Stimulated activated CD8-positive, alpha-beta memory T cell treated with anti-CD3 and anti-CD28 coated beads, Interleukin-15, amount 100 ng/mL, for 1 hour (primary cell): Measurements from ENCODE around the gene VASP.
A peak's percentile ranks its signal among the peaks of the same experiment; 100 is the strongest.

ENCODE experiments used
- DNase-seq: peaks from one replicate; pipeline ENCODE4 v3.0.0-alpha.2; 2020; ENCODE audit warnings: low read depth

VASP gene

GRCh38 chr19:45473682-45474605 is 33.3 kb upstream of the VASP start:
- no peak for DNase-seq

GRCh38 chr19:45474606-45475521 is 32.4 kb upstream of the VASP start:
- no peak for DNase-seq

GRCh38 chr19:45475537-45476291 is 31.6 kb upstream of the VASP start:
- DNase-seq: no peak

- DNase-seq: no peak
Observed at GRCh38 chr19:45476304-45476703, 31.0 kb upstream of the VASP start.

DNA sequence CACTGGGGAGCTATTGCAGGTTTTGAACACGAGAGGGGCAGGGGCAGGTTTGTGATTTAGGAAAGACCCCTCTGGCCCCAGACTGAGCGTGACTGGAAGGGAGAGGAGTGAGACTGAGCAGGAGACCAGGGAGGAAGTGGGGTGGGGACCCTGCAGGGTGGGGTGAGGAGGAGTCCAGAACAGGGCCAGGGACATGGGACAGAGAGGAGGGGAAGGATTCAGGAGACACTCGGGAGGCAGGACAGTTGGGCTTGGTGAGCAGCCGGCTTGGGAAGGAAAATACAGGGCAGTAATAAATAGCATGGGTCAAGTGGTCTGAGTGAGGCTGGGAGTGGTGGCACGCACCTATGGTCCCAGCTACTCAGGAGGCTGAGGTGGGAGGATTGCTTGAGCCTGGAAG is 30.1 kb upstream of the VASP start:
- DNase-seq: no peak

DNA sequence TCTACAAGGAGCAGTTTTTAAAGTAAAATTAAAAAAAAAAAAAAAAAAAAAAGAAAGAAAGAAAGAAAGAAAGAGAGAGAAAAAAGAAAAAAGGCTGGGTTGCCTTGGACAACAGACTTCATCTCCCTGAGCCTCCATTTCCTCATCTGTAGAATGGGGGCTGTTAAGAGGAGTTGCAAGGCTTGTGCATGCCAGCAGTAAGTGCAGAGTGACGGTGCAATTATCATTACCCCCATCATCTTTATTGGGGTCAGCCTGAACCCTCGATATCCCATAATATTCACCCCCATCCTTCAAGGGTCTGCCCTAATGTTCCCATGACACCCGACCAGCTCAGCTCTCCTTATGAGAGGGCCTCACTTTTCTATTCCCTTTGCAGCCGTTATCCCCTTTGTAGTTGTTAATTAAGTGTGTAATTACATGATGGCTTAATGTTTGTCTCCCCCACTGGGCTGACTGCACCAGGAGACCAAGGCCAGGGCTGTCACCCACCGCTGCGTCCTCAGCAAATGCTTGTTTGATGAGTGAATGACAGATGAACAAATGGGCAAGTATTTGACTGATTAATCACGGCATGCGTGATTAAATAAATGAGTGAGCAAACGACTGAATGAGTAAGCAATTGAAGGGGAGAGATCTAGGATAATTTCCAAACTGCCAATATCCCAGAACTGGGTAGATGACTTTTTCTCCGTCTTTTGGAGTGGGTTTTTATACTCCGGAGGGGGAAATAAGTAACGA is 29.4 kb upstream of the VASP start:
- no peak for DNase-seq

GRCh38 chr19:45478454-45479238 is 28.6 kb upstream of the VASP start:
- peak; percentile 87 for DNase-seq

GRCh38 chr19:45483033-45483432 is 24.2 kb upstream of the VASP start:
- DNase-seq: no peak

- DNase-seq: no peak
Observed at GRCh38 chr19:45484273-45484945, 22.9 kb upstream of the VASP start.

DNA sequence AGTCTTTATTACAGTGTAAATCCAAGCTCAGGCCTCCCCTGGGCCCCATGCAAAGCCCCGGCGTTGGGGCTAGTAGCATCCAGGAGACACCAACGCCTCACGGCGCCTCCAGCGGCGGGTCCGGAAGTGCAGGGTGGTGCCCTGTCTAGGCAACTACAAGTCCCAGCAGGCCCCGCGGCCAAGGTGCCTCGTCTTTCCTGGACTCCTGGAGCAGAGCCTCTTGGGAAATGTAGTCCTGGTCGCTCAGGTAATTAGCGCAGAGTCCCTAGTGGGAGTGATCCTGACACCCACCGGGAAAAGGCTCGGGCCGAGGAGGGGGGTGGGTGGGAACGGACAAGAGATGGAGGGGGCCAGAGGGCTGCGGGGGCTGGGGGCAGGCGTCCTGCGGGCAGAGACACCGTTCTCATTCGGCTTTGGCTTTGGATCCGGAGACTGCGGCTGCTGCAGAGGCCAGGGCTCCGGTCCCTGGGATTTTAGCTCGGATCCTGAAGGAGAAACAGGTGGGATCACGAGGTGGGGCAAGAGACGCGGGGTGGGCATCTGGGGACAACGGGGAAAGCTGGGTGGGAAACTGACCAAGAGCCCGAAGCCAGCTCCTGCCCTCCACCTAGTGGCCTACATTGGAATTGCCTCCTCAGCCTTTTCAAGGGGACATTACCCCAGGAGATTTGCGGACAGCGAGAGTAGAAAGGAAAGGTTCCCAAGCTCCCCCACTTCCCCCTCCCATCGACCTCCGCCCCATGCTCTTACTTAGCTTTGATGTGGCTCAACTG is 21.8 kb upstream of the VASP start:
- DNase-seq: peak; percentile 98

- DNase-seq: no peak
Observed at GRCh38 chr19:45488708-45489107, 18.6 kb upstream of the VASP start.

- no peak for DNase-seq
Observed at GRCh38 chr19:45489216-45489855, 17.9 kb upstream of the VASP start.

DNA sequence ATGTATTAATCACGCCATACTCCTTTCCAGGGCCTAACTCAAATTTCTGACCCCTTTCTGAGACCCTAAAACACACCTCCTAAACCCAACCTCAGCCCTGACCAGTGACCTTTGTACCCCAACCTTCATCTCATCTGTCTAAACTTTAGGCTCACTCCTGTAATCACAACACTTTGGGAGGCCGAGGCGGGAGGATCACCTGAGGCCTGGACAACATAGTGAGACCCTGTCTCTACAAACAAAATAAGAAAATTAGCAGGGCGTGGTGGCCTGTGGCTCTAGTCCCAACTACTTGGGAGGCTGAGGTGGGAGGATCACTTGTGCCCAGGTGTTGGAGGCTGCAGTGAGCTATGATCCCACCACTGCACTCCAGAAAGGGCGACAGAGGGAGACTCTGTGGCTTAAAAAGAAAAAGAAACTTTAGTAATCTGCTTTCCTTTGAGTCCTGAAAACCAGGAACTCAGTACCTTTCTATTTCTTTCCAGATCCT is 15.1 kb upstream of the VASP start:
- no peak for DNase-seq

GRCh38 chr19:45492627-45493470 is 14.4 kb upstream of the VASP start:
- no peak for DNase-seq

GRCh38 chr19:45494261-45494916 is 12.9 kb upstream of the VASP start:
- DNase-seq: no peak

GRCh38 chr19:45495178-45495577 is 12.1 kb upstream of the VASP start:
- DNase-seq: no peak

- DNase-seq: no peak
Observed at GRCh38 chr19:45496349-45496953, 10.8 kb upstream of the VASP start.
